ENCODE measurements around the gene AGK. TPM values are rescaled to one million over a fixed set of nuclear protein-coding genes. Genes with fewer than 3 reads are reported as not detected.
A peak's percentile ranks its signal among the peaks of the same experiment; 100 is the strongest.
"Not testable (repeated sequence)": the region's sequence is repeated elsewhere in the genome, so short reads cannot be mapped to it uniquely, and the experiment has no call there.

AGK gene
- total RNA-seq, 4 donors from 2014 or later = 17.3 to 22.5 (median 19.7) TPM

DNA sequence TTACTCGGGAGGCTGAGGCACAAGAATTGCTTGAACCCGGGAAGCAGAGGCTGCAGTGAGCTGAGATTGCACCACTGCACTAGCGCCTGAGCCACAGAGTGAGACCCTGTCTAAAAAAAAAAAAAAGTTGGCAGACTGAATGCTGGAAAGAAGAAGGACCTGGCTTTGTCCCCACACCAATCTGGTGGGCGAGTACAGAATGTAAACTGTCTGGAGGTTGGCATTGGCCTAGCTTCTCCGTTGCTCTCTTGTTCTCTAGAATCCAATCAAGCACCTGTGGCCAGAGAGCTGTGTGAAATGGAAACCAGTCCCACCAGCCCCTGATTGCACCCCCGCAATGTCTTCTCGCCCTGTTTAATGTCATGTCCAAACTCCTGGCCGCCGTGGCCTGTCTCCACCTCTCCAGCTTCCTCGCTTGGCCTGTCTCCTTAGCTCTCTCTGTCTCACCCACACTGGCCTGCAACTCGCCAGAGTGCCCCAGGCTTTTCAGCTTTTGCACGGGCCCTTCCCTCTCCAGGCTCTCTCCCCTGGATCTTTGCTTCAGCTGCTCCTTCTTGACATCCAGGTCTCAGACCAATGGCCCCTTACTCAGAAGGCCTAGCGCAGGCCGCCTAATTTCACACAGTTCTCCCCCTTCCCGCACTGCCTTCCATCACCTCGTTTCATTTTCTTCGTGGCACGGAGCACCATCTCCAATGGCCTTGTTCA lies 670 bp upstream of the AGK start:
- TF ChIP-seq, protein P1, sequence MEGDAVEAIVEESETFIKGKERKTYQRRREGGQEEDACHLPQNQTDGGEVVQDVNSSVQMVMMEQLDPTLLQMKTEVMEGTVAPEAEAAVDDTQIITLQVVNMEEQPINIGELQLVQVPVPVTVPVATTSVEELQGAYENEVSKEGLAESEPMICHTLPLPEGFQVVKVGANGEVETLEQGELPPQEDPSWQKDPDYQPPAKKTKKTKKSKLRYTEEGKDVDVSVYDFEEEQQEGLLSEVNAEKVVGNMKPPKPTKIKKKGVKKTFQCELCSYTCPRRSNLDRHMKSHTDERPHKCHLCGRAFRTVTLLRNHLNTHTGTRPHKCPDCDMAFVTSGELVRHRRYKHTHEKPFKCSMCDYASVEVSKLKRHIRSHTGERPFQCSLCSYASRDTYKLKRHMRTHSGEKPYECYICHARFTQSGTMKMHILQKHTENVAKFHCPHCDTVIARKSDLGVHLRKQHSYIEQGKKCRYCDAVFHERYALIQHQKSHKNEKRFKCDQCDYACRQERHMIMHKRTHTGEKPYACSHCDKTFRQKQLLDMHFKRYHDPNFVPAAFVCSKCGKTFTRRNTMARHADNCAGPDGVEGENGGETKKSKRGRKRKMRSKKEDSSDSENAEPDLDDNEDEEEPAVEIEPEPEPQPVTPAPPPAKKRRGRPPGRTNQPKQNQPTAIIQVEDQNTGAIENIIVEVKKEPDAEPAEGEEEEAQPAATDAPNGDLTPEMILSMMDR (IDR thresholded peaks at IDR 0.05) = no peak
- no peak for DNase-seq (ENCODE audit: low spot score)
- ATAC-seq (ENCODE audit: low FRiP score) = peak; percentile 38

DNA sequence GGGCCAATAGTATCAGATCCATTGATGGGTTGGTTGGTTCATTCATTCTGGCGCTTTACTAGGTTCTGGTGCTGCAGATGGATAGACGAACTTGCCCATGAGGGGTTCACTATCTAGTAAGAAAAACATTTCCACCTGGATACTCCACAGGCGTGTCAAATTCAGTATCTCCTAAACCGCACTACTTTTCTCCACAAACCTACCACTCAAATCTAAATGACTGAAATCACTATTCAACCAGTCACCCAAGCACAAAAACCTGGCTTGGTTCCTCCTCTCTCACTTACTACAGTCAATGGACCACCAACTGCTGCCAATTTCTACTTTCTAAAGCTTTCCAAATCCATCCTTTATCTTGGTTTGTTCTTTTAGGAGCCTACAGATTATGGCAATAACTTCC lies 572 bp downstream of the AGK start:
- DNase-seq (ENCODE audit: low spot score) = no peak
- TF ChIP-seq, protein P1 (IDR thresholded peaks at IDR 0.05) = no peak
- no peak for ATAC-seq (ENCODE audit: low FRiP score)

DNA sequence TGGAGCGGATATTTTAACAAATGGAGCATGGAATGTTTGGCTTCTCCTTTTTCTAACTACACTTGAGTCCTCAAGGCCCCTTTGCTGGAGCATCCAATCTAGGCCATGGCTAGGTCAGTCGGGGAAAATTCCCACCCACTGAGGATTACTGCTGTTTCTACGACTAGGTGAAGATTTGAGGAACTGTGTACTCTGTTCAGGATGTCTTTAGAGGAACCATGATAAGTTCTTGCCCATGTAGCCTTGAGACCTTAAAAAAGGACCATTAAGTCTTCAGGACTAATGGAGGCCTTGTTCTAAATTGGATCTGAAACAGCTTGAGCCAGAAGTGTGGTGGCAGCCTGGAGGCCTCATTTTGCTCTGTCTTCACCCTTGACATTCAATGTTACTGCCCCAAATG lies 6.2 kb downstream of the AGK start:
- TF ChIP-seq, protein P1 (IDR thresholded peaks at IDR 0.05) = no peak

DNA sequence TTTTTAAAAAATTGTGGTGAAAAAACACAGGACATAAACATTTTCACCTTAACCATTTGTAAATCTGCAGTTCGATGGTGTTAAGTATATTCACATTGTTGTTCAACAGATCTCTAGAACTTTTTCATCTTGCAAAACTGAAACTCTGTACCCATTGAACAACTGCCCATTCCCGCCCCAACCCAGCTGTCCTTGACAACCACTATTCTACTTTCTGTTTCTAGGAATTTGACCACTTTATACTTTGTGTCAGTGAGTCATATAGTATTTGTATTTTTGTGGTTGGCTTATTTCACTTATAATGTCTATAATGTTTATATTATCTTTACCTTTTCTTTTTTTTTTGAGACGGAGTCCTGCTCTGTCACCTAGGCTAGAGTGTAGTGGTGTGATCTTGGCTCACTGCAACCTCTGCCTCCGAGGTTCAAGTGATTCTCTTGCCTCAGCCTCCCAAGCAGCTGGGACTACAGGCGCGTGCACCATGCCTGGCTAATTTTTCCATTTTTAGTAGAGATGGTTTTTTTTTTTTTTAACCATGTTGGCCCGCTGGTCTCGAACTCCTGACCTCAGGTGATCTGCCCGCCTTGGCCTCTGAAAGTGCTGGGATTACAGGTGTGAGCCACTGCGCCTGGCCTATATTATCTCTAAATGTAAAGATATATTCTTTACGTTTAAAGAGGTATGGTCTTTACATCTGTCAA lies 6.8 kb downstream of the AGK start:
- not testable (repeated sequence) for ATAC-seq (ENCODE audit: low FRiP score); DNase-seq (ENCODE audit: low spot score)

More for the DNA sequence above, 6.2 kb downstream of the AGK start:
- ATAC-seq (ENCODE audit: low FRiP score) (no peak), DNase-seq (ENCODE audit: low spot score) (no peak)

DNA sequence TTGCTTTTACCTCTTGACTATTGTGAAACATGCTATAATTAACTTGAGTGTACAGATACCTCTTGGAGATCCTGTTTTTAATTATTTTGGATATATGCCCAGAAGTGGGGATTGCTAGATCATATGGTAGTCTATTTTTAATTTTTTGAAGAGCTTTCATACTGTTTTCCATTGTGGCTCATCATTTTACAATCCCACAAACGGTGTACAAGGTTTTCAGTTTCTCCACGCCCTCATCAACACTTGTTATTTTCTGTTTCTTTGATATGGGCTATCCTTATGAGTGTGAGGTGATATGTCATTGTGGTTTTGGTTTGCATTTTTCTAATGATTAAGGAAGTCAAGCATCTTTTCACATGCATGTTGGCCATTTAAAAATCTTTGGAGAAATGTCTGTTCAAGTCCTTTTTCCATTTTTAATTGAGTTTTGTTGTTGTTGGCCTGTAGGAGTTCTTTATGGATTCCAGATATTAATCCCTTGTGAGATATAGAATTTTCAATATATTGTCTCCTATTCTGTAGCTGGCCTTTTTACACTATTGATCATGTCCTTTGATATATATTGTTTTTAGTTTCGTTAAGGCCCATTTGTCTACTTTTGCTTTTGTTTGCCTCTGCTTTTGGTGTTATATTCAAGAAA lies 7.5 kb downstream of the AGK start:
- TF ChIP-seq, protein P1 (IDR thresholded peaks at IDR 0.05) = no peak
- ATAC-seq (ENCODE audit: low FRiP score) (no peak), DNase-seq (ENCODE audit: low spot score) (no peak)

DNA sequence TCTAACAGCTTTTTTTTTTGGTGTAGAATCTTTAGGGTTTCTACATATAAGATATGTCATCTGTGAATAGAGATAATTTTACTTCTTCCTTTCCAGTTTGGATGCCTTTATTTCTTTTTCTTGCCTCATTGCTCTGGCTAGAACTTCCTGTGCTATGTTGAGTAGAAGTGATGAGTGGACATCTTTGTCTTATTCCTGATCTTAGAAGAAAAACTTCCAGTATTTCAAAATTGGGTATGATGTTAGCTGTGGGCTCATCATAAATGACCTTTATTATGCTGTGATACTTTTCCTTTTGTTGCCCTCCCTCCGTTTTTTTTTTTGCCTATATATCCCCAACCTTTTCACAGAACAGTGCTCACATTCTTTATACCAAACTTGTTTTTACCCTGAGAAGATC lies 8.8 kb downstream of the AGK start:
- ATAC-seq (ENCODE audit: low FRiP score) (no peak), DNase-seq (ENCODE audit: low spot score) (no peak)
- TF ChIP-seq, protein P1 (IDR thresholded peaks at IDR 0.05) = no peak

DNA sequence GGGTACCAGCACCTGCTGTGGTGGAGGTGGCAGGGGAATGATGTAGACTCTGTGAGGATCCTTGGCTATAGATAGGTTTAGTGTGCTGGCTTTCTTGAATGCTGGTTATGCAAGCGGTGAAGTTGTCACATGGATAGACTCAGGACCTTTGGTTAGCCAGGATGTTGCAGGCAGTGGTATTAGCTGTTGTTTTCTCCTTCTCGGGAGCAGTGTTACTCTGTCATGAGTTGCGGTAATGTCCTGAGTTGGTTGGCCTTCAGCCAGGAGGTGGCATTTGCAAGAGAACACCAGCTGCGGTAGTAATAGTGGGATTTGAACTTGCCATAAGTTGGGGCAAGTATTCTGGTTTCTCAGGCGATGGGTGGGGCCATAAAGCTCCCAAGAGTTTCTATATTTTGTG lies 10.8 kb downstream of the AGK start:
- ATAC-seq (ENCODE audit: low FRiP score) (no peak), DNase-seq (ENCODE audit: low spot score) (no peak)
- TF ChIP-seq, protein P1 (IDR thresholded peaks at IDR 0.05) = no peak
